Measurements from ENCODE around the gene NCBP2. TPM values are rescaled to one million over a fixed set of nuclear protein-coding genes. Genes with fewer than 3 reads are reported as not detected.

Gene NCBP2
- total and polyA plus RNA-seq, 7 donors = 35.7 to 60.7 (median 44.9) TPM

DNA sequence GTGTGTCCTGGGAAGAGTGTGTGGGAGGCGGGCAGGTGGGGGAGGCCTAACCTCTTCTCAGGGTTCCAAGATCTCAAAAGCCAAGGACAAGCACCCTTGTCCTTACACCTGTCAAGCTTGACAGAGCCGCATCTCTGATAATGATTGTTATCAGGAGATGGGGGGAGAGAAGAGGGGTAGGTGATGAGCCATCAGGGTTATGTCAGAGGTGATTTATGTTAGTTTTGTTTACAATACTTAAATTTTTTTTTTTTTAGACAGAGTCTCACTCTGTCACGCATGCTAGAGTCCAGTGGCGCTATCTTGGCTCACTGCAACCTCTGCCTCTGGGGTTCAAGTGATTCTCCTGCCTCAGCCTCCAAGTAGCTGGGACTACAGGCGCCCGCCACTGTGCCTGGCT lies 7.4 kb upstream of the NCBP2 start:
- Histone ChIP-seq H3K4me1 (no peaks in the 10 kb centered on the region), H3K27ac (no peak overlapping the region), H3K36me3 (peaks cover 0 to 10% (median 0%) of the 10 kb centered on the region in 4 donors), H3K4me3 (no peak overlapping the region), H3K27me3 (no peaks in the 10 kb centered on the region), H3K9me3 (no peaks in the 10 kb centered on the region)
- TF ChIP-seq, protein P1, sequence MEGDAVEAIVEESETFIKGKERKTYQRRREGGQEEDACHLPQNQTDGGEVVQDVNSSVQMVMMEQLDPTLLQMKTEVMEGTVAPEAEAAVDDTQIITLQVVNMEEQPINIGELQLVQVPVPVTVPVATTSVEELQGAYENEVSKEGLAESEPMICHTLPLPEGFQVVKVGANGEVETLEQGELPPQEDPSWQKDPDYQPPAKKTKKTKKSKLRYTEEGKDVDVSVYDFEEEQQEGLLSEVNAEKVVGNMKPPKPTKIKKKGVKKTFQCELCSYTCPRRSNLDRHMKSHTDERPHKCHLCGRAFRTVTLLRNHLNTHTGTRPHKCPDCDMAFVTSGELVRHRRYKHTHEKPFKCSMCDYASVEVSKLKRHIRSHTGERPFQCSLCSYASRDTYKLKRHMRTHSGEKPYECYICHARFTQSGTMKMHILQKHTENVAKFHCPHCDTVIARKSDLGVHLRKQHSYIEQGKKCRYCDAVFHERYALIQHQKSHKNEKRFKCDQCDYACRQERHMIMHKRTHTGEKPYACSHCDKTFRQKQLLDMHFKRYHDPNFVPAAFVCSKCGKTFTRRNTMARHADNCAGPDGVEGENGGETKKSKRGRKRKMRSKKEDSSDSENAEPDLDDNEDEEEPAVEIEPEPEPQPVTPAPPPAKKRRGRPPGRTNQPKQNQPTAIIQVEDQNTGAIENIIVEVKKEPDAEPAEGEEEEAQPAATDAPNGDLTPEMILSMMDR (IDR thresholded peaks at IDR 0.05) = no peak
- TF ChIP-seq POLR2AphosphoS5 (IDR thresholded peaks at IDR 0.05) (no peak), EP300 (IDR thresholded peaks at IDR 0.05) (no peak), POLR2A (IDR thresholded peaks at IDR 0.05) (no peak)
- DNase-seq = no peak
- 94 to 97% methylated on average over 6 of the region's 6 CpGs for WGBS, 2 donors
- intact Hi-C loops (cut with DNase I) = loop anchor here (10.0 kb wide), 2 partner anchors 205 to 235 kb away; partner anchors contain the start of genes CEP19 and PIGX

DNA sequence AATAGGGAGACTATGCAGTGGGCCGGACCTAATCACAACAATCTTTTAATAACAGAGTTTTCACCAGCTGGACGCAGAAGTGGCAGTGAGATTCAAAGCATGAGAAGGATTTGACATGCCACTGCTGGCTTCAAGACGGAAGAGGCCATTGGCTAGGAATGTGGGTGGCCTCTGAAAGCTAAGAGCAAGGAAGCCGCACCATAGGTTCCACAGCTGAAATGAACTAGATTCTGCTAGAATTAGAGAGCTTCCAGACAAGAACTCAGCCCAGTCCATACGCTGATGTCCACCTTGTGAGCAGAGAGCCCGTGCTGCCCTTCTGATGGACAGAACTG lies 6.9 kb upstream of the NCBP2 start:
- H3K4me1 ChIP-seq = peaks cover 0 to 3% (median 1%) of the 10 kb centered on the region in 4 donors
- no peak overlapping the region for H3K27ac ChIP-seq
- no peaks in the 10 kb centered on the region for H3K9me3 ChIP-seq
- H3K36me3 ChIP-seq = peaks cover 0 to 10% (median 0%) of the 10 kb centered on the region in 4 donors
- no peak overlapping the region for H3K4me3 ChIP-seq
- WGBS, 2 donors = 82 to 89% methylated on average over 6 of the region's 6 CpGs
- TF ChIP-seq POLR2AphosphoS5 (IDR thresholded peaks at IDR 0.05) (no peak), POLR2A (IDR thresholded peaks at IDR 0.05) (no peak), EP300 (IDR thresholded peaks at IDR 0.05) (no peak)
- TF ChIP-seq, protein P1 (IDR thresholded peaks at IDR 0.05) = no peak
- no peaks in the 10 kb centered on the region for H3K27me3 ChIP-seq
- DNase-seq = no peak
- intact Hi-C loops (cut with DNase I) = loop anchor here (10.0 kb wide), 2 partner anchors 204 to 234 kb away; partner anchors contain the start of genes CEP19 and PIGX

DNA sequence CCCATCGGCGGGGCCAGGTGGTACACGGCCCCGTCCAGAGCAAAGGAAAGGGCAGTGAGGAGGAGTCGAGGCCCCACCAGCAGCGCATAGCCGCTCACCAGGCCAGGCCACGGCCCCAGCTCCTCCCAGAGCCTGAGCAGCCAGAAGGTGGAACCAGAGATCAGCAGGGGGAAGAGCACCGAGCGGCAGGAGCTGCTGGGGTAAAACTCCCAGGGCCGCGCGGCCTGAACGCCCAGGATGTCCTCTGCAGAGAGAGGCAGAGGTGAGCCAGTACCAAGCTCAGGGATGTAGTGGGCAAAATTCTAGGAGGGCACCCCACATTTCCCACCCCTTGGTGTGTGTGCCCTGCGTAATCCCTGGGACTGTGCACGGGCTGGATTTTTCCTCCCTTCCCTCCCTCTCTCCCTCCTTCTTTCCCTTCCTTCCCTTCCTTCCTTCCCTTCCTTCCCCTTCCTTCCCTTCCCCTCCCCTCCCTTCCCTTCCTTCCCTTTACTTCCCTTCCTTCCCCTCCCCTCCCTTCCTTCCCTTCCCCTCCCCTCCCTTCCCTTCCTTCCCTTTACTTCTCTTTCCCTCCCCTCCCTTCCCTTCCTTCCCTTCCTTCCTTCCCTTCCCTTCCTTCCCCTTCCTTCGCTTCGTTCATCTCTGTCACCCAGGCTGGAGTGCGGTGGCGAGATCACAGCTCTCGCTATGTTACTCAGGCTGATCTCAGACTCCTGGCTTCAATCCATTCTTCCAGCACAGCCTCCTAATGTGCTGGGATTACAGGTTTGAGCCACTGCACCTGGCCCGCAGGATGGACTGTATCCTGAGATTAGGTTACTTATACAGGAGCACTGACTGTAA lies 6.3 kb upstream of the NCBP2 start:
- WGBS, 2 donors = 47 to 63% methylated on average over 22 of the region's 22 CpGs
- Histone ChIP-seq H3K4me3 (no peak overlapping the region), H3K27ac (no peak overlapping the region), H3K36me3 (peaks cover 0 to 10% (median 0%) of the 10 kb centered on the region in 4 donors), H3K4me1 (peaks cover 0 to 9% (median 6%) of the 10 kb centered on the region in 4 donors), H3K27me3 (no peaks in the 10 kb centered on the region), H3K9me3 (no peaks in the 10 kb centered on the region)
- intact Hi-C loops (cut with DNase I) = loop anchor here (10.0 kb wide), 2 partner anchors 204 to 234 kb away; partner anchors contain the start of genes CEP19 and PIGX
- TF ChIP-seq, protein P1 (IDR thresholded peaks at IDR 0.05) = no peak
- DNase-seq = no peak

DNA sequence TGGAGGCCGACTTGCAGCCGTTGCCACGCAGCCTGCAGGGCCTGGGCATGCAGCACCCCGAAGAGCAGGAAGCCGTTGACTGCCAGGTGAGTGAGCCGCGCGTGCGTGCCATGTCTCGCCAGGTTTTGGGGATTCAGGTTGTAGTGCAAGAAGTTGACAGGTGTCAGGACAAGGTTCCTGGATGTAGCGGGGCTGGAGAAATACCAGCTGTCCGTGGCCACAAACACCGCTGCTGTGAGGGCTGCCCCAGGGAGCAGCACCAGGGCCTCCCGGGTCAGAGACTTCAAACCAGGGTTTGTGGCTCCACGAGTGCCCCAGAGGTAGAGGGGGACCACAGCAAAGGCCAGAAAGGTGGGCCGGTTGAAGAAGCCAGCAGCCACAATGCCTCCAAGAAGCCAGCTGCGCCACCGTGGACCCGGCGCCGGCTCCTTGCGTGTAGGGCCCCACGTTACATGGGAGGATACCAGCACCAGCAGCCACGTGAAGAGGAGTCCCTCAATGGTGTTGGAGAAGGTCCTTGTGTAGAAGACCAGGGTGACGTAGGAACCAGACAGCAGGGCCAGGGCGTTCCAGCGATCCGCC lies 5.6 kb upstream of the NCBP2 start:
- WGBS, 2 donors = 83 to 93% methylated on average over 28 of the region's 28 CpGs
- no peak for DNase-seq
- H3K4me1 ChIP-seq = peaks cover 0 to 16% (median 12%) of the 10 kb centered on the region in 4 donors
- H3K27me3 ChIP-seq = no peaks in the 10 kb centered on the region
- H3K27ac ChIP-seq = no peak overlapping the region
- H3K4me3 ChIP-seq = no peak overlapping the region
- peaks cover 0 to 10% (median 0%) of the 10 kb centered on the region in 4 donors for H3K36me3 ChIP-seq
- intact Hi-C loops (cut with DNase I) = loop anchor here (10.0 kb wide), 2 partner anchors 203 to 233 kb away; partner anchors contain the start of genes CEP19 and PIGX
- TF ChIP-seq POLR2AphosphoS5 (IDR thresholded peaks at IDR 0.05) = no peak
- H3K9me3 ChIP-seq = no peaks in the 10 kb centered on the region
